Neural cell (in vitro differentiated cells): Measurements from ENCODE around the gene SLC6A2. TPM values are rescaled to one million over a fixed set of nuclear protein-coding genes. Genes with fewer than 3 reads are reported as not detected.

Source experiments
- H2AFZ ChIP-seq: fragments of 200-600, 300-800 bp; sonication (generic), shearing (Covaris generic); 2 replicates; pipeline ENCODE4 v1.6.0; 2014; ENCODE audit warnings: low read depth, mild to moderate bottlenecking, antibody characterized with exemption, low read length, moderate library complexity
- H3F3A ChIP-seq: fragments of 200-600 bp; shearing (Covaris generic); 2 replicates; pipeline ENCODE4 v1.6.1; 2016; ENCODE audit warnings: mild to moderate bottlenecking, moderate library complexity, mixed read lengths, antibody characterized with exemption, low read length; ENCODE audit not compliant: insufficient read depth, poor library complexity, severe bottlenecking
- H3K27ac ChIP-seq: fragments of 200-600, 300-800 bp; sonication (generic), shearing (Covaris generic); 2 replicates; pipeline ENCODE4 v1.5.1; 2014; ENCODE audit warnings: mild to moderate bottlenecking, low read length, moderate library complexity
- H3K27me3 ChIP-seq: fragments of 300-800, 200-600 bp; sonication (generic), shearing (Covaris generic); 2 replicates; pipeline ENCODE4 v1.6.0; 2014; ENCODE audit warnings: mild to moderate bottlenecking, low read depth, low read length, moderate library complexity; ENCODE audit not compliant: insufficient read depth
- H3K36me3 ChIP-seq: fragments of 300-800, 200-600 bp; sonication (generic), shearing (Covaris generic); 2 replicates; pipeline ENCODE4 v1.5.1; 2014; ENCODE audit warnings: mild to moderate bottlenecking, antibody characterized with exemption, low read length, moderate library complexity; ENCODE audit not compliant: insufficient read depth
- H3K4me2 ChIP-seq: fragments of 300-800, 200-600 bp; sonication (generic), shearing (Covaris generic); 2 replicates; pipeline ENCODE4 v1.6.0; 2014; ENCODE audit warnings: mild to moderate bottlenecking, low read length
- H3K4me3 ChIP-seq: fragments of 300-800, 200-600 bp; sonication (generic), shearing (Covaris generic); 2 replicates; pipeline ENCODE4 v1.5.1; 2014; ENCODE audit warnings: mild to moderate bottlenecking, low read length, moderate library complexity
- H3K79me2 ChIP-seq: fragments of 200-600 bp; shearing (Covaris generic); replicated peaks from 2 replicates; pipeline ENCODE4 v1.6.0; 2014; ENCODE audit warnings: mild to moderate bottlenecking, low read length, moderate library complexity; ENCODE audit not compliant: insufficient read depth
- H3K9ac ChIP-seq: fragments of 300-800, 200-600 bp; sonication (generic), shearing (Covaris generic); 2 replicates; pipeline ENCODE4 v1.6.1; 2016; ENCODE audit warnings: mild to moderate bottlenecking, low read length, mixed read lengths
- H3K9me2 ChIP-seq: fragments of 200-600 bp; shearing (Covaris generic); 2 replicates; pipeline ENCODE4 v1.6.1; 2016; ENCODE audit warnings: mild to moderate bottlenecking, low read length, mixed read lengths; ENCODE audit not compliant: insufficient read depth
- H3K9me3 ChIP-seq: fragments of 200-600, 300-800 bp; sonication (generic), shearing (Covaris generic); 2 replicates; pipeline ENCODE4 v1.6.1; 2016; ENCODE audit warnings: mild to moderate bottlenecking, mixed run types, low read length, moderate library complexity, mixed read lengths
- H4K20me1 ChIP-seq: fragments of 200-600 bp; shearing (Covaris generic); 2 replicates; pipeline ENCODE4 v1.6.1; 2016; ENCODE audit warnings: mild to moderate bottlenecking, mixed run types; ENCODE audit not compliant: insufficient read depth
- EP300 ChIP-seq: fragments of 450-650 bp; conservative IDR thresholded peaks from 2 replicates; pipeline ENCODE4 v1.6.1; 2014; ENCODE audit warnings: antibody characterized with exemption, mild to moderate bottlenecking, moderate library complexity; ENCODE audit not compliant: poor library complexity, severe bottlenecking
- EZH2 ChIP-seq: fragments of 200-600, 300-800 bp; shearing (Covaris generic), sonication (generic); IDR thresholded peaks from 2 replicates; pipeline ENCODE4 v1.6.1; 2014; ENCODE audit warnings: antibody characterized with exemption, low read length, borderline replicate concordance, mild to moderate bottlenecking; ENCODE audit not compliant: insufficient read depth, poor library complexity, severe bottlenecking
- MXI1 ChIP-seq: fragments of 450-650 bp; conservative IDR thresholded peaks from 2 replicates; pipeline ENCODE4 v1.6.1; 2014; ENCODE audit warnings: antibody characterized with exemption, mild to moderate bottlenecking; ENCODE audit not compliant: poor library complexity, severe bottlenecking
- POLR2AphosphoS5 ChIP-seq: IDR thresholded peaks from 2 replicates; pipeline ENCODE4 v1.6.1; 2012
- RAD21 ChIP-seq: fragments of 450-650 bp; conservative IDR thresholded peaks from 2 replicates; pipeline ENCODE4 v1.6.1; 2014; ENCODE audit warnings: antibody characterized with exemption, mild to moderate bottlenecking, moderate library complexity
- REST ChIP-seq: IDR thresholded peaks from 2 replicates; pipeline ENCODE4 v1.6.1; 2012; ENCODE audit warnings: borderline replicate concordance
- SMC3 ChIP-seq: fragments of 450-650 bp; conservative IDR thresholded peaks from 2 replicates; pipeline ENCODE4 v1.6.1; 2014; ENCODE audit warnings: antibody characterized with exemption, mild to moderate bottlenecking, moderate library complexity; ENCODE audit not compliant: poor library complexity
- TAF1 ChIP-seq: IDR thresholded peaks from 2 replicates; pipeline ENCODE4 v1.6.1; 2012; ENCODE audit warnings: low read depth
- polyA plus RNA-seq: library from polyadenylated mRNA; depleted of rRNA; stranded (reverse); fragments of >200 nt; gene quantifications from 2 replicates; pipeline ENCODE4 v1.2.3, GENCODE V29; 2014
- TF ChIP-seq, protein P1 (sequence below): fragments of 450-650 bp; IDR thresholded peaks from 2 replicates; pipeline ENCODE4 v1.5.1; 2014; ENCODE audit warnings: antibody characterized with exemption, mild to moderate bottlenecking, moderate library complexity; ENCODE audit not compliant: poor library complexity, severe bottlenecking

SLC6A2 gene
- polyA plus RNA-seq, 1 donor from 2014 or later, result not detected

- Histone ChIP-seq H3K9ac (no peak overlapping the region), H3K27ac (no peak overlapping the region), H3K27me3 (peaks cover 81% of the 10 kb centered on the region), H2AFZ (no peak overlapping the region), H3F3A (no peaks in the 10 kb centered on the region), H3K9me2 (no peaks in the 10 kb centered on the region), H3K4me3 (peak overlapping the region; percentile 62), H3K9me3 (peaks cover 3% of the 10 kb centered on the region), H3K79me2 (no peaks in the 10 kb centered on the region), H3K36me3 (no peaks in the 10 kb centered on the region), H3K4me2 (no peak overlapping the region), H4K20me1 (no peaks in the 10 kb centered on the region)
- TF ChIP-seq MXI1, result no peak
- TF ChIP-seq POLR2AphosphoS5, result no peak
- no peak for TF ChIP-seq RAD21
- no peak for TF ChIP-seq EP300
- TF ChIP-seq, protein P1, sequence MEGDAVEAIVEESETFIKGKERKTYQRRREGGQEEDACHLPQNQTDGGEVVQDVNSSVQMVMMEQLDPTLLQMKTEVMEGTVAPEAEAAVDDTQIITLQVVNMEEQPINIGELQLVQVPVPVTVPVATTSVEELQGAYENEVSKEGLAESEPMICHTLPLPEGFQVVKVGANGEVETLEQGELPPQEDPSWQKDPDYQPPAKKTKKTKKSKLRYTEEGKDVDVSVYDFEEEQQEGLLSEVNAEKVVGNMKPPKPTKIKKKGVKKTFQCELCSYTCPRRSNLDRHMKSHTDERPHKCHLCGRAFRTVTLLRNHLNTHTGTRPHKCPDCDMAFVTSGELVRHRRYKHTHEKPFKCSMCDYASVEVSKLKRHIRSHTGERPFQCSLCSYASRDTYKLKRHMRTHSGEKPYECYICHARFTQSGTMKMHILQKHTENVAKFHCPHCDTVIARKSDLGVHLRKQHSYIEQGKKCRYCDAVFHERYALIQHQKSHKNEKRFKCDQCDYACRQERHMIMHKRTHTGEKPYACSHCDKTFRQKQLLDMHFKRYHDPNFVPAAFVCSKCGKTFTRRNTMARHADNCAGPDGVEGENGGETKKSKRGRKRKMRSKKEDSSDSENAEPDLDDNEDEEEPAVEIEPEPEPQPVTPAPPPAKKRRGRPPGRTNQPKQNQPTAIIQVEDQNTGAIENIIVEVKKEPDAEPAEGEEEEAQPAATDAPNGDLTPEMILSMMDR, result no peak
- TF ChIP-seq TAF1, result no peak
- TF ChIP-seq EZH2, result no peak
- TF ChIP-seq SMC3, result no peak
- TF ChIP-seq REST, result no peak
Measured at GRCh38 chr16:55655381-55655896, 349 bp upstream of the SLC6A2 start.

GRCh38 chr16:55656691-55657092 is 904 bp downstream of the SLC6A2 start:
- Histone ChIP-seq H3K27ac (no peak overlapping the region), H3K4me3 (peak overlapping the region; percentile 62), H3F3A (no peaks in the 10 kb centered on the region), H3K36me3 (no peaks in the 10 kb centered on the region), H3K27me3 (peaks cover 71% of the 10 kb centered on the region), H3K9me2 (no peaks in the 10 kb centered on the region), H3K4me2 (peak overlapping the region; percentile 19), H3K9me3 (peaks cover 3% of the 10 kb centered on the region), H2AFZ (no peak overlapping the region), H4K20me1 (no peaks in the 10 kb centered on the region), H3K9ac (no peak overlapping the region), H3K79me2 (no peaks in the 10 kb centered on the region)
- TF ChIP-seq MXI1, result no peak
- no peak for TF ChIP-seq EZH2
- no peak for TF ChIP-seq TAF1
- TF ChIP-seq, protein P1, result no peak
